ENCODE measurements around the gene HEPN1.

DNA sequence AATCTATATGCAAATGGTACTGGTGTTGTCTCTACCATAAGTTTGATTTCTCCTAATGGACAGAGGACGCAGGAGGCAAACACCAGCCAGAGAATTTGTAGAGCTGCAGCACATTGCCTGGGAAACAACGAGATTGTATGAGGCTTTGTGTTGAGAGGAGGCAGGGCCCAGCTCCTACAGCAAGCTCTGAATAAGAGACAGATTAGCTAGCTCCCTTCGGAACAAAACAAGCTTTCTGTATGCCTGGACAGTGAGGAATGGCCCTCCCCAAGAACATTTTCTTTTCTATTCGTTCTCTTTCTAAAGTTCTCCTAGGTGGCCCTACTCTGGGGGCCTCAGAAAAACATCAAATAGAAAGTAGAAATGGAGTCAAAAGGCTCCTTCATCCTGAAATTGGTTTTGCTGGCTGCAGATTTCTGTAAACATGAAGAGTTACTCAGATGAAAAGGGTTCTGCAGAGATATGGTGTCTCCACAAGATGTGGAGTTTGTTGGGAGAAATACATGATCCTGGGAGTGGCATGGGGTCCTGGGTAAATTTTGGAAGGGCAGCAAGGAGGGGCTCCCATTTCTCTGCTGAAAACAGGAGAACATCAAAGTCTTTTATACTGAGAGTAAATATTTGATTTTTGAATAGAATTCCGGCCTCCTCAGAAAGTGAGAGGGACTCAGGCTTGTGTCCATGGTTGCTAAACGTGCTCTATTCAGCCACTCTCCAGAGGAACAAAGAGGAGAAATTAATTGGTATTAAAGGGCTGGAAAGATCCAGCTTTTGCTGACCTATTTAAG, 23.6 kb downstream of the HEPN1 start:
- TF ChIP-seq GATA2 (IDR thresholded peaks at IDR 0.05; ENCODE audit: low read depth, low read length) (no peak), GATA3 (IDR thresholded peaks at IDR 0.05; ENCODE audit: low read depth, low read length) (no peak)

All from SH-SY5Y (cell line).